Endodermal cell (in vitro differentiated cells): ENCODE data around the gene BRME1. TPM values are rescaled to one million over a fixed set of nuclear protein-coding genes. Genes with fewer than 3 reads are reported as not detected.

Experiments used
- DNase-seq: peaks from one replicate; pipeline ENCODE4 v3.0.0-alpha.2; 2017
- H3K27ac ChIP-seq: 2 replicates; pipeline ENCODE4 v1.5.1; 2013; ENCODE audit warnings: mild to moderate bottlenecking, low read depth, low read length, moderate library complexity
- H3K27me3 ChIP-seq: 2 replicates; pipeline ENCODE4 v1.6.1; 2013; ENCODE audit warnings: mild to moderate bottlenecking, low read length, moderate library complexity; ENCODE audit not compliant: insufficient read depth, control insufficient read depth, poor library complexity, severe bottlenecking
- H3K36me3 ChIP-seq: 2 replicates; pipeline ENCODE4 v1.7.0; 2013; ENCODE audit warnings: mild to moderate bottlenecking, low read length, moderate library complexity; ENCODE audit not compliant: control insufficient read depth, insufficient read depth
- H3K4me1 ChIP-seq: one replicate; pipeline ENCODE4 v1.7.0; 2013; ENCODE audit warnings: low read length; ENCODE audit not compliant: control insufficient read depth, insufficient read depth
- H3K4me3 ChIP-seq: 2 replicates; pipeline ENCODE4 v1.5.1; 2013; ENCODE audit warnings: mild to moderate bottlenecking, low read length, moderate library complexity
- H3K9ac ChIP-seq: 2 replicates; pipeline ENCODE4 v1.6.1; 2013; ENCODE audit warnings: mild to moderate bottlenecking, low read length, moderate library complexity; ENCODE audit not compliant: poor library complexity, severe bottlenecking; ENCODE audit errors: extremely low read depth
- H3K9me3 ChIP-seq: 2 replicates; pipeline ENCODE4 v1.6.1; 2013; ENCODE audit warnings: mild to moderate bottlenecking, low read length, moderate library complexity; ENCODE audit not compliant: control insufficient read depth
- H3K27ac Mint-ChIP-seq: 2 replicates; pipeline ENCODE4 v1.8.0; 2020; ENCODE audit warnings: mixed read lengths
- H3K27me3 Mint-ChIP-seq: 2 replicates; pipeline ENCODE4 v1.8.0; 2021; ENCODE audit warnings: mild to moderate bottlenecking, mixed read lengths; ENCODE audit not compliant: insufficient read depth
- H3K36me3 Mint-ChIP-seq: 2 replicates; pipeline ENCODE4 v1.8.0; 2020; ENCODE audit warnings: low read depth, mixed read lengths
- H3K4me1 Mint-ChIP-seq: 2 replicates; pipeline ENCODE4 v1.8.0; 2020; ENCODE audit warnings: mixed read lengths
- H3K4me3 Mint-ChIP-seq: 2 replicates; pipeline ENCODE4 v1.8.0; 2020; ENCODE audit warnings: mild to moderate bottlenecking, moderate library complexity, mixed read lengths
- H3K9me3 Mint-ChIP-seq: 2 replicates; pipeline ENCODE4 v1.8.0; 2020; ENCODE audit warnings: mild to moderate bottlenecking, mixed read lengths
- CTCF ChIP-seq: fragments of 200-600 bp; sonication (generic); conservative IDR thresholded peaks from 2 replicates; pipeline ENCODE4 v1.5.0; 2021; ENCODE audit warnings: antibody characterized with exemption, mild to moderate bottlenecking
- WGBS, 2 experiments: methylation state at CpG; one replicate each; pipeline versions ENCODE4 v1.1.5 to v1.1.7; 2013; ENCODE audit warnings: missing lambda C conversion rate in 2 of 2, mixed read lengths in 1 of 2; ENCODE audit not compliant: insufficient coverage in 1 of 2, insufficient read length in 1 of 2; 5-methylcytosine and 5-hydroxymethylcytosine counted together
- total RNA-seq, 2 donors: library from RNA; stranded (reverse); fragmentation: NEBNext Ultra II Directional in 1 of 2; extraction: Animal tissue kit (Norgen Biotek cat#: 25700) in 1 of 2; gene quantifications; 2 replicates in 1 of 2; 3 replicates in 1 of 2; pipeline ENCODE4 v1.2.1, GENCODE V29; 2021

Gene BRME1
- total RNA-seq, 2 donors from 2014 or later: 4.4 to 7.4 TPM

- no peak overlapping the region for H3K27ac ChIP-seq
- Mint-ChIP-seq H3K27ac (no peak overlapping the region), H3K4me3 (no peak overlapping the region), H3K36me3 (no peaks in the 10 kb centered on the region), H3K9me3 (no peaks in the 10 kb centered on the region), H3K27me3 (no peaks in the 10 kb centered on the region), H3K4me1 (peaks cover 12% of the 10 kb centered on the region)
- no peak for TF ChIP-seq CTCF
- H3K36me3 ChIP-seq: no peaks in the 10 kb centered on the region
- peaks cover 11% of the 10 kb centered on the region for H3K4me1 ChIP-seq
- no peak for DNase-seq
- no peaks in the 10 kb centered on the region for H3K9me3 ChIP-seq
- no peak overlapping the region for H3K4me3 ChIP-seq
- no peak overlapping the region for H3K9ac ChIP-seq
- WGBS, 2 experiments: 78 to 86% methylated on average over 7 to 26 of the region's 26 CpGs
- no peaks in the 10 kb centered on the region for H3K27me3 ChIP-seq
Measured at GRCh38 chr19:13884726-13885591, 21.0 kb downstream of the BRME1 start.

GRCh38 chr19:13883516-13884064, 22.3 kb downstream of the BRME1 start:
- Histone ChIP-seq H3K4me3 (no peak overlapping the region), H3K36me3 (no peaks in the 10 kb centered on the region), H3K9ac (no peak overlapping the region), H3K27ac (no peak overlapping the region), H3K27me3 (no peaks in the 10 kb centered on the region), H3K4me1 (peaks cover 11% of the 10 kb centered on the region), H3K9me3 (no peaks in the 10 kb centered on the region)
- peak overlapping the region; percentile 26 for H3K27ac Mint-ChIP-seq
- H3K9me3 Mint-ChIP-seq: no peaks in the 10 kb centered on the region
- H3K4me3 Mint-ChIP-seq: no peak overlapping the region
- peaks cover 12% of the 10 kb centered on the region for H3K4me1 Mint-ChIP-seq
- H3K27me3 Mint-ChIP-seq: peaks cover under 1% of the 10 kb centered on the region
- peak; percentile 61 for TF ChIP-seq CTCF
- 84 to 86% methylated on average over 4 to 10 of the region's 10 CpGs for WGBS, 2 experiments
- no peak for DNase-seq
- H3K36me3 Mint-ChIP-seq: no peaks in the 10 kb centered on the region

GRCh38 chr19:13882836-13883235, 23.1 kb downstream of the BRME1 start:
- WGBS, 2 experiments: 91% methylated on average over 6 to 12 of the region's 12 CpGs
- Mint-ChIP-seq H3K4me3 (no peak overlapping the region), H3K27ac (no peak overlapping the region), H3K9me3 (no peaks in the 10 kb centered on the region), H3K27me3 (peaks cover 4% of the 10 kb centered on the region), H3K4me1 (peaks cover 12% of the 10 kb centered on the region), H3K36me3 (no peaks in the 10 kb centered on the region)
- Histone ChIP-seq H3K27me3 (no peaks in the 10 kb centered on the region), H3K4me3 (no peak overlapping the region), H3K36me3 (no peaks in the 10 kb centered on the region), H3K9ac (no peak overlapping the region), H3K9me3 (no peaks in the 10 kb centered on the region), H3K4me1 (peaks cover 11% of the 10 kb centered on the region), H3K27ac (no peak overlapping the region)
- DNase-seq: no peak
- TF ChIP-seq CTCF: no peak
